ENCODE results near the gene FSTL3. TPM values are rescaled to one million over a fixed set of nuclear protein-coding genes. Genes with fewer than 3 reads are reported as not detected.

Gene FSTL3
- total RNA-seq, 1 experiment from 2014 or later = 32.5 TPM

DNA sequence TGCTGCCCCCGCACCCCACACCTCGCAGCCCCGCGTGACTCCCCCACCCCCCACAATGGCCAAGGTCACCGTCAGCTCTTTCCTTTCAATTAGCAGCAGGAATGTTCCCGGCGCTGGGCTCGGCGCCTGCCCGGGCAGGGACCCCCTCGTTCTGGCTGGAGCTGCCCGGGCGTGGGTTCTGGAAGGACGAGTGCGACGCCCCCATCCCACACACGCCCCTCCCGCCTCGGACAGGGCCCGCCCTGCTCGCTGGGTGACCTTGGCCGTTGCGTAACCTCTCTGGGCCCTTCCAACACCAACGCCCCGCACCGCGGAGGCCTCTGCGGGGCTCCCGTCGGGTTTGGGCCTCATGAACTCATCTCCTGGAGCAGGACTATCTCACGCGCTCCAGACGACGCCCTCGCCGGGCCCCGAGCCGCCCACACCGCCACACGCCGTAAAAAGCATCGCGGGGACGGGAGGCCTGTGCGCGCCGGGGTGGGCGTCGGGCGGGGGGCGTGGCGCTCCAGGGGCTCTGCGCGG is 42.9 kb downstream of the FSTL3 start:
- POLR2A ChIA-PET = no interaction called here
- no TSS peak for BruUV-seq (replicated peaks)
- H3K4me3 ChIP-seq (ENCODE audit: low read depth in 2 of 2, low read length in 2 of 2) = no peak overlapping the region
- in situ Hi-C loops (cut with HindIII; ENCODE audit: low pct_unique_long_range_greater_than_20kb, low sequenced_read_pairs) (no loop called here), intact Hi-C loops (cut with micrococcal nuclease; ENCODE audit: unreplicated experiment) (no loop called here)
- TF ChIP-seq POLR2AphosphoS5 (IDR thresholded peaks at IDR 0.05; ENCODE audit: low read depth, low read length) (no peak), REST (IDR thresholded peaks at IDR 0.05; ENCODE audit: insufficient read depth in 1 of 2, low read depth in 2 of 2, low read length in 1 of 2) (no peak), SIN3A (IDR thresholded peaks at IDR 0.05; ENCODE audit: borderline replicate concordance, insufficient read depth, low read depth, low read length) (no peak), TCF7L2 (IDR thresholded peaks at IDR 0.05; ENCODE audit: low read depth, low read length) (no peak)
- TF ChIP-seq, protein P1, sequence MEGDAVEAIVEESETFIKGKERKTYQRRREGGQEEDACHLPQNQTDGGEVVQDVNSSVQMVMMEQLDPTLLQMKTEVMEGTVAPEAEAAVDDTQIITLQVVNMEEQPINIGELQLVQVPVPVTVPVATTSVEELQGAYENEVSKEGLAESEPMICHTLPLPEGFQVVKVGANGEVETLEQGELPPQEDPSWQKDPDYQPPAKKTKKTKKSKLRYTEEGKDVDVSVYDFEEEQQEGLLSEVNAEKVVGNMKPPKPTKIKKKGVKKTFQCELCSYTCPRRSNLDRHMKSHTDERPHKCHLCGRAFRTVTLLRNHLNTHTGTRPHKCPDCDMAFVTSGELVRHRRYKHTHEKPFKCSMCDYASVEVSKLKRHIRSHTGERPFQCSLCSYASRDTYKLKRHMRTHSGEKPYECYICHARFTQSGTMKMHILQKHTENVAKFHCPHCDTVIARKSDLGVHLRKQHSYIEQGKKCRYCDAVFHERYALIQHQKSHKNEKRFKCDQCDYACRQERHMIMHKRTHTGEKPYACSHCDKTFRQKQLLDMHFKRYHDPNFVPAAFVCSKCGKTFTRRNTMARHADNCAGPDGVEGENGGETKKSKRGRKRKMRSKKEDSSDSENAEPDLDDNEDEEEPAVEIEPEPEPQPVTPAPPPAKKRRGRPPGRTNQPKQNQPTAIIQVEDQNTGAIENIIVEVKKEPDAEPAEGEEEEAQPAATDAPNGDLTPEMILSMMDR (IDR thresholded peaks at IDR 0.05) = no peak
- no peak for DNase-seq (ENCODE audit: low read depth, low spot score)
- ATAC-seq = no peak
- H3K27me3 ChIP-seq (ENCODE audit: control insufficient read depth, insufficient read depth, low read length) = no peaks in the 10 kb centered on the region
- CTCF ChIA-PET = no interaction called here
- no peaks in the 10 kb centered on the region for H3K9me3 ChIP-seq (ENCODE audit: control insufficient read depth, insufficient read depth, low read depth, low read length)
- no peaks in the 10 kb centered on the region for H3K36me3 ChIP-seq (ENCODE audit: control insufficient read depth, insufficient read depth, low read length)
- H3K27ac ChIP-seq (ENCODE audit: low read length) = no peak overlapping the region
- H3K4me1 ChIP-seq (ENCODE audit: control insufficient read depth, insufficient read depth, low read length) = no peaks in the 10 kb centered on the region

GRCh38 chr19:719636-720344 is 43.6 kb downstream of the FSTL3 start:
- Histone ChIP-seq H3K4me1 (ENCODE audit: control insufficient read depth, insufficient read depth, low read length) (no peaks in the 10 kb centered on the region), H3K27me3 (ENCODE audit: control insufficient read depth, insufficient read depth, low read length) (no peaks in the 10 kb centered on the region), H3K36me3 (ENCODE audit: control insufficient read depth, insufficient read depth, low read length) (no peaks in the 10 kb centered on the region), H3K4me3 (ENCODE audit: low read depth in 2 of 2, low read length in 2 of 2) (no peak overlapping the region), H3K9me3 (ENCODE audit: control insufficient read depth, insufficient read depth, low read depth, low read length) (no peaks in the 10 kb centered on the region), H3K27ac (ENCODE audit: low read length) (no peak overlapping the region)
- no TSS peak for BruUV-seq (replicated peaks)
- DNase-seq (ENCODE audit: low read depth, low spot score) (no peak), ATAC-seq (0 out of 2 replicates have a peak, but pooled peaks have one; percentile 32)
- in situ Hi-C loops (cut with HindIII; ENCODE audit: low pct_unique_long_range_greater_than_20kb, low sequenced_read_pairs) = no loop called here
- POLR2A ChIA-PET = no interaction called here
- CTCF ChIA-PET = no interaction called here
- intact Hi-C loops (cut with micrococcal nuclease; ENCODE audit: unreplicated experiment) = no loop called here
- TF ChIP-seq TCF7L2 (IDR thresholded peaks at IDR 0.05; ENCODE audit: low read depth, low read length) (no peak), REST (IDR thresholded peaks at IDR 0.05; ENCODE audit: insufficient read depth in 1 of 2, low read depth in 2 of 2, low read length in 1 of 2) (no peak), POLR2AphosphoS5 (IDR thresholded peaks at IDR 0.05; ENCODE audit: low read depth, low read length) (no peak), SIN3A (IDR thresholded peaks at IDR 0.05; ENCODE audit: borderline replicate concordance, insufficient read depth, low read depth, low read length) (no peak)
- TF ChIP-seq, protein P1 (IDR thresholded peaks at IDR 0.05) = no peak

Measured in Panc1 (cell line).